Measurements from ENCODE around the gene MAS1. TPM values are rescaled to one million over a fixed set of nuclear protein-coding genes. Genes with fewer than 3 reads are reported as not detected.

Gene MAS1
- total RNA-seq, 2 experiments from 2014 or later: not detected

DNA sequence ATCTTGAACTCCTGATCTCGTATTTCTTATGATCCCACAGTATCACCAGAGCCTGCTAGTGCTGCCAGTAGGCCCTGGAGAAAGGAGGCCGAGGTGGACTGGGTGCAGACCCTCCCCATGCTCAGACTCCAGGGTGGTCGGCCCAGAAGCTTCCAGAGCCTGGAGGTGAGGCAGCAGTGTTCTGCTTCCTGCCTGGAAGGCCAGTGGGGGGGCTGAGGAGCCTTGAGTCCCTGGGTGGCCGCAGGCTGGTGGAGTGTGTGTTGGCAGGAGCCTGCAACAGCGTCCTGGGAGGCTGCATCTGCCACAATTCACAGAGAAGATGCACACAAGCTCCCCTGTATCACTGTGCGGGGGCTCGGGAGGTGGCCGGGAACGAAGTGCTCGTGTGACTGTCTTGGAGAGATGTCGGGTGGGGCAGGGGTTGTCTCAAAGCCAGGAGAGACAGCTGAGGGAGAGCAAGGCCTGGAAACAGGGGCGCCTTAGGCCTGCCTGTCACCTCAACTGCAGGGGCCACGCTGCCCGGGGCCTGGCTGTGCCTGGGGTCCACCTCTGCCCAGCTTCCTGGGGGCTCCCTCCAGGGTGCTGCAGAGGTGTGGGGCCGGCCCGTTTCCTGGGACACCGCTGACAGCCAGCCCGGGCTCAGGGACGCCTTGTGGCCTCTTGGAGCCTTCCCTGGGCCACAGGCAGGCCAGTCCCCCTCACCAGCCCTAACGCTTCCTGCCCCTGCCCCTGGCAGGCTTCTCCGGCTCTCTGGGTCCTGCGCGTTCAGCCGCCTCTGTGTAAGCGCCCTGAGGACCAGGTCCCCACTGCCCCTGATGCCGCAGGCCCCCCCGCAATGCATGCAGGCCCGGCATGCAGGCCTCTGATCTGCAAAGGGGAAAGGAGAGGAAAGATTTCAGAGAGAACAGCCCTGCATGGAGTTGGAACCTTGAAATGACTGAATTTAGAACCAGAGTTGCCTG, 24.2 kb upstream of the MAS1 start:
- DNase-seq: no peak
- CTCF ChIA-PET: no interaction called here
- no peaks in the 10 kb centered on the region for H3K36me3 Mint-ChIP-seq (ENCODE audit: low read depth)
- peaks cover 5% of the 10 kb centered on the region for H3K4me1 Mint-ChIP-seq
- POLR2A ChIA-PET: no interaction called here
- H3K4me3 Mint-ChIP-seq: no peak overlapping the region
- H3K27me3 Mint-ChIP-seq: peaks cover 6% of the 10 kb centered on the region
- H3K9me3 Mint-ChIP-seq: no peaks in the 10 kb centered on the region
- H3K27ac Mint-ChIP-seq: no peak overlapping the region

DNA sequence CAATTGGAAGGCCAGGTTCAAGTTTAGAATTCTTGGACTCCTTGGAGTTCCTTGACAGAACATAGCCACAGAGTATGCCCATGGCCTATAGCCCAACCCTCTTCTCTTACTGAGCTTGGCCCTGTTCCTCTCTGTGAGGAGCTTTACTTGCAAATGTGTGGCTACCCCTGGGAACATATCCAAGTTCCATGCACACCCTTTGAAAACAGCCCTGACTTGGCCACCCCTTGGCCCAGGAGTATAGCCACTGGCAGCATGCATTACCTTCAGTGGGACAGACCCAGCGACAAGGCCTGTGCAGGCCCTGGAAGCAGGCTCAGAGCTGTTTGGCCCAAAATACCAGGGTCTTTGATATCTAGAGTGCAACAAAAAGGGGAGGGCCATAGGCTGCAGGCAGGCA, 19.5 kb upstream of the MAS1 start:
- POLR2A ChIA-PET: no interaction called here
- Mint-ChIP-seq H3K27me3 (no peaks in the 10 kb centered on the region), H3K36me3 (ENCODE audit: low read depth) (no peaks in the 10 kb centered on the region), H3K4me1 (peaks cover 4% of the 10 kb centered on the region), H3K9me3 (no peaks in the 10 kb centered on the region), H3K27ac (no peak overlapping the region), H3K4me3 (no peak overlapping the region)
- DNase-seq: no peak
- CTCF ChIA-PET: no interaction called here

DNA sequence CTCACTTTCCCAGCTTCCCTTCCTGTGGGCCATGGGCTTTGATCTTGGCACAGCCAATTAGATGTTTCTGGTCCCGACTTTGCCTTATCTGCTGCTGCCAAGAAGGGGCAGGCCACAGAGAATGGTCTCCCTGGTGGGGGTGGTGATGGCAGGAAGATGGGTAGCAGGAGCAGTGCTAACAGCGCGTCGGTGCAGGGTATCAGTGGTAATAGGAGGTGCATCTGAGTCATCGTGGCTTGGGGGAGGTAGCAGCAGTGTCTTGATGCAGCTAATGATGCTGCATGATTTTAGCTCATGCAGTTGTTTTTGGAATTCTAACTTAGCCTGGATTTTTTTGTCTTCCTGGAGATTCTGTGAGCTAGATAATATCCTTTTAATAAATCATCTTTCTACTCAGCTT, 18.9 kb upstream of the MAS1 start:
- no peak for DNase-seq
- CTCF ChIA-PET: no interaction called here
- Mint-ChIP-seq H3K9me3 (no peaks in the 10 kb centered on the region), H3K27me3 (no peaks in the 10 kb centered on the region), H3K4me3 (no peak overlapping the region), H3K36me3 (ENCODE audit: low read depth) (no peaks in the 10 kb centered on the region), H3K27ac (no peak overlapping the region), H3K4me1 (peaks cover 4% of the 10 kb centered on the region)
- POLR2A ChIA-PET: no interaction called here

DNA sequence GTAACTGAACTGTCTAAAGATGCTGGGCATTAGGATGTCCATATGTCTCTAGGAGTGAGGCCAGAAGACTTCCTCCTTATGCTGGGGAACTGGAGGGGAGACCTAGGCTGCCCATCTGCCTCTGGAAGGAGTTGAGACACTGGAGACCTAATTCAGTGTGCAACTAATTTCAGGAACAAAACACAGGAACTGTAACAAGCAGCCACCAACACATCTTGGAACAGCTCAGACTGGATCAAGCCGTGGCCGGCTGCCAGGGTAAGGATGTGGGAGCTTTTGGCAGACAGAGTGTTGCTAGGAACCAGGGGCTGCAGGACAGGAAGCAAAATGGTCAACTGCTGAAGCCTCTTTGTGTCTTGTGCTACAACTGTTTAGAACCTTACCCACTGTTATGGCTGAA, 16.4 kb upstream of the MAS1 start:
- H3K4me1 Mint-ChIP-seq: peaks cover 4% of the 10 kb centered on the region
- H3K36me3 Mint-ChIP-seq (ENCODE audit: low read depth): no peaks in the 10 kb centered on the region
- DNase-seq: no peak
- ChIA-PET CTCF (no interaction called here), POLR2A (no interaction called here)
- H3K4me3 Mint-ChIP-seq: no peak overlapping the region
- no peak overlapping the region for H3K27ac Mint-ChIP-seq
- H3K9me3 Mint-ChIP-seq: no peaks in the 10 kb centered on the region
- no peaks in the 10 kb centered on the region for H3K27me3 Mint-ChIP-seq

DNA sequence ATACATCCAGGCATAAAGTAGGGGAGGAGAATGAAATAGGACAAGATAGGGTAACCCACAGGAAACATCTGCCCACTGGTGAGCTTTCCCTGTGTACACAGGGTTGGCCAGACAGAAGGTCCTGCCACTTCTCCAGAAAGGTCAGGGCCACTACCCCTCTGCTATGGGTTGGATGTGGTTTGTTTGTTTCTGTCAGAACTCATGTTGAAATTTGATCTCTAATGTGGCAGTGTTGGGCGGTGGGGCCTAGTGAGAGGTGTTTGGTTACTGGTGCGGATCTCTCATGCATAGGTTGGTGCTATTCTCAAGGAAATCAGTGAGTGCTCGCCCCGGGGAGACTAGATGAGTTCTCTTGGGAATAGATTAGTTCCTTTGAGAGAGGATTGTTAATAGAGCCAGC, 15.6 kb upstream of the MAS1 start:
- no peaks in the 10 kb centered on the region for H3K36me3 Mint-ChIP-seq (ENCODE audit: low read depth)
- DNase-seq: no peak
- H3K4me1 Mint-ChIP-seq: peaks cover 4% of the 10 kb centered on the region
- H3K4me3 Mint-ChIP-seq: no peak overlapping the region
- no peaks in the 10 kb centered on the region for H3K9me3 Mint-ChIP-seq
- H3K27me3 Mint-ChIP-seq: peaks cover 3% of the 10 kb centered on the region
- ChIA-PET POLR2A (no interaction called here), CTCF (no interaction called here)
- no peak overlapping the region for H3K27ac Mint-ChIP-seq

DNA sequence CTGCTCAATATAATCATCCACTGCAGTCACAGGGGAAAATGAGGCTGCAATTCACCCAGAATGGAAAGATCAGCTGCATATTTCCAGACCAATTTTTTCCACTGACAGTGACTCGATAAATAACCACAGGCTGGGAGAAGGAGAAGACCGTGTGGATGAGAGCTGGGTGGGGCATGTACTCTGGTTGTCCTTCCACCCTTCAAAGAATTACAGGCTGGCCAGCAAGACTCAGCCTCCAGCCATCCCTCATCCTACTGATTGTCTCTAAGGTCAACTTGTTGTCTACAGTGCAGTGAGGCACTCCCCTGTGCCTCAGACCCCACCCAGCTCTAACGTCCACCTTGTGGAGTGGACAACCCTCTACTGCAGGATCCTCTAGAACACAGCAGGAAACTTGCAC, 14.5 kb upstream of the MAS1 start:
- no peaks in the 10 kb centered on the region for H3K36me3 Mint-ChIP-seq (ENCODE audit: low read depth)
- H3K9me3 Mint-ChIP-seq: no peaks in the 10 kb centered on the region
- no peak overlapping the region for H3K27ac Mint-ChIP-seq
- ChIA-PET CTCF (no interaction called here), POLR2A (no interaction called here)
- no peak overlapping the region for H3K4me3 Mint-ChIP-seq
- peaks cover 8% of the 10 kb centered on the region for H3K27me3 Mint-ChIP-seq
- no peak for DNase-seq
- peaks cover 4% of the 10 kb centered on the region for H3K4me1 Mint-ChIP-seq

DNA sequence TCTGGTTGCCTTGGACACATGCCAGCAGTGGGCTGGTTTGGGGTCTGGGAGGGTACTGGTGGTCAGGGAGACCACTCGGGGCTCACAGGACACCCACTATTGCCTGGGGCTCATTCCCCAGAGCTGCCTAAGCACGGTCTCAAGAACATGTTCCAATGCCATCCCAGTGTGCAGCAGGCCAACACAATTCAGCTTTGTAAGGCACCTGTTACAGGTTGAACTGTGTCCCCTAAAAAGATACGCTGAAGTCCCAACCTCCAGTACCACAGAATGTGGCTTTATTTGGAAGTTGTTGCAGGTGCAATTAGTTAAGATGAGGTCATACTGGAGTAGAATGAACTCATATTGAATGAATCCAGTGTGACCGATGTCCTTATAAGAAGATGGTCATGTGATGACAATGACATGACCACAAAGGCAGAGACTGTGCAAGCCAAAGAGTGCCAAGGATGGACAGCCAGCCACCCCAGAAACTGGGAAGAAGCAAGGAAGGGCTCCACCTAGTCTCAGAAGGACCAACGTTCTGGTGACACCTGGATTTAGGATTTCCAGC, 13.5 kb upstream of the MAS1 start:
- DNase-seq: no peak
- CTCF ChIA-PET: no interaction called here
- H3K4me3 Mint-ChIP-seq: no peak overlapping the region
- H3K9me3 Mint-ChIP-seq: no peaks in the 10 kb centered on the region
- H3K27me3 Mint-ChIP-seq: peaks cover 8% of the 10 kb centered on the region
- no peak overlapping the region for H3K27ac Mint-ChIP-seq
- H3K36me3 Mint-ChIP-seq (ENCODE audit: low read depth): no peaks in the 10 kb centered on the region
- no peaks in the 10 kb centered on the region for H3K4me1 Mint-ChIP-seq
- POLR2A ChIA-PET: no interaction called here

DNA sequence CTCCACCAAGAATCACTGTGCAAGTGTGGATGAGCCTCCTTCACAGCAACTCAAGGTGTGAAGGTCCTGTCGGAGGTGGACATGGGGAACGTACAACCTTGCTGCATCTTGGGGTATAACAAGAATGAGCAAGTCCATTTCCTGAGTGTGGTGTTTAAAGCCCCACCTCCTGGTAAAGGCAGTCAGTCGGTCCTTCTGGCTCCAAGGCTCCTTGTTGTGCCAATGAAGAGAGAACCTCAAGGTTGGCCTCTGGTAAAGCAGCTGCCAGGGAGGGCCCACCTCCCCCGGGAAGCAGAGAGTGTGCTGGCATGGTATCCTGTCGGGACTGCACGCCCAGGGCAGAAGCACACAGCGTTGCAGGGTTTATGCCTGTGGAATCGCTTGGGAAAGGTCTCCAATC, 12.4 kb upstream of the MAS1 start:
- POLR2A ChIA-PET: no interaction called here
- CTCF ChIA-PET: no interaction called here
- DNase-seq: no peak
- H3K4me3 Mint-ChIP-seq: no peak overlapping the region
- peaks cover 12% of the 10 kb centered on the region for H3K27me3 Mint-ChIP-seq
- H3K36me3 Mint-ChIP-seq (ENCODE audit: low read depth): no peaks in the 10 kb centered on the region
- no peak overlapping the region for H3K27ac Mint-ChIP-seq
- H3K4me1 Mint-ChIP-seq: no peaks in the 10 kb centered on the region
- no peaks in the 10 kb centered on the region for H3K9me3 Mint-ChIP-seq

DNA sequence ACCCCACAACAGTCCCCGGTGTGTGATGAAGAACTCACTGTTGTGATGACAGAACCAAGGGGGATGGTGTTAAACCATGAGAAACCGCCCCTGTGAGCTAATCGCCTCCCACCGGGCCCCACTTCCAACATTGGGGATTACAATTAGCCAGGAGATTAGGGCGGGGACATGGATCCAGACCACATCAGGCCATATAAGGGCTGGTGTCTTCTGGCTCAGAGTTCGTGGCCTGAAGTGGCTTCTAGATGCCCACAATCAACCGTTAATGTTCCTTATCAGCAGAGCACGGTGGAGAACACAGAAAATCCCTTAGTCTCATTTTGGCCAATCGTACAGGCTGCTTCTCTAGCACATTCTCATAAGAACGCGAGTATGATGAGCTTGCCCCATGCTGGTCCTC, 10.9 kb upstream of the MAS1 start:
- Mint-ChIP-seq H3K36me3 (ENCODE audit: low read depth) (no peaks in the 10 kb centered on the region), H3K27ac (no peak overlapping the region), H3K9me3 (no peaks in the 10 kb centered on the region), H3K4me3 (no peak overlapping the region), H3K27me3 (peaks cover 12% of the 10 kb centered on the region), H3K4me1 (no peaks in the 10 kb centered on the region)
- POLR2A ChIA-PET: no interaction called here
- CTCF ChIA-PET: no interaction called here
- no peak for DNase-seq

DNA sequence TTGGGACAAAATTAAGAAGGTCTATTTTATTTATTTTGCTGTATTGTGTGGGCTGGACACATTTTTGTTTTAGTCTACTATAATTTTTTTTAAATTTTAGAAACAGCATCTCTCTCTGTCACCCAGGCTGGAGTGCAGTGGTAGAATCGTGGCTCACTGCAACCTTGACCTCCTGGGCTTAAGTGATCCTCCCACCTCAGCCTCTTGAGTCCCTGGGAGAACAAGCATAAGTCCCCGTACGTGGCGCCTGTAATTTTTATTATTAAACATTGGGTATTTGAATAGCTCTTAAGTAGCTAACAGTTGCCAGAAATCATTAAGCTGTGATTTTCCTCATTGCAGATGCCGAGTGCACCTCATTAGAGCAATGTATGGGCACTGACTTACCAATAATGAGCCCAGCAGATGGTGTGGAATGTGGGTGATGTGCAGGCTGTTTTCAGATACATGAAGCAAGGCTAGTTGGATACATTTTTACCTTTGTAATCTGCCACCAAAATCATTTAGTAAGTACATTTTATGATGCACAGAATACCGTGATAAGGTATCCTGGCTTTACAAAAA, 10.3 kb upstream of the MAS1 start:
- H3K4me3 Mint-ChIP-seq: no peak overlapping the region
- H3K9me3 Mint-ChIP-seq: no peaks in the 10 kb centered on the region
- POLR2A ChIA-PET: no interaction called here
- no peak overlapping the region for H3K27ac Mint-ChIP-seq
- CTCF ChIA-PET: no interaction called here
- no peak for DNase-seq
- no peaks in the 10 kb centered on the region for H3K4me1 Mint-ChIP-seq
- peaks cover 13% of the 10 kb centered on the region for H3K27me3 Mint-ChIP-seq
- H3K36me3 Mint-ChIP-seq (ENCODE audit: low read depth): no peaks in the 10 kb centered on the region

DNA sequence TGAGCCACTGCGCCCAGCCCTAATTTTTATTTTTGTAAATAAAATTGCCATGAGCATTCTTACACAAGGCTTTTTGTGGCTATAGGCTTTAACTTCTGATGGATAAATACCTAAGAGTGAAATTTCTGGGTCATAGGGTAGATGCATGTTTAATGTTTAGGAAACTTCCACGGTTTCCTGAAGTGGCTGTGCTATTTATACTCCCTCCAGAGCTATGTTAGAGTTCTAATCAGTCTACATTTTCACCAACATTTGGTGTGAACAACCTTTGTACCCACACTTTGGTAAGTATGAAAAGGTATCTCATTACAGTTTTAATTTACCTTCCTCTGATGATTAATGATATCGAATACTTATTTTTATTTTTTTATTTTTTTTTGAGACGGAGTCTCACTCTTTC, 6.1 kb upstream of the MAS1 start:
- Mint-ChIP-seq H3K4me3 (no peak overlapping the region), H3K36me3 (ENCODE audit: low read depth) (no peaks in the 10 kb centered on the region), H3K27me3 (peaks cover 32% of the 10 kb centered on the region), H3K4me1 (no peaks in the 10 kb centered on the region), H3K9me3 (no peaks in the 10 kb centered on the region), H3K27ac (no peak overlapping the region)
- CTCF ChIA-PET: no interaction called here
- no peak for DNase-seq
- POLR2A ChIA-PET: no interaction called here

DNA sequence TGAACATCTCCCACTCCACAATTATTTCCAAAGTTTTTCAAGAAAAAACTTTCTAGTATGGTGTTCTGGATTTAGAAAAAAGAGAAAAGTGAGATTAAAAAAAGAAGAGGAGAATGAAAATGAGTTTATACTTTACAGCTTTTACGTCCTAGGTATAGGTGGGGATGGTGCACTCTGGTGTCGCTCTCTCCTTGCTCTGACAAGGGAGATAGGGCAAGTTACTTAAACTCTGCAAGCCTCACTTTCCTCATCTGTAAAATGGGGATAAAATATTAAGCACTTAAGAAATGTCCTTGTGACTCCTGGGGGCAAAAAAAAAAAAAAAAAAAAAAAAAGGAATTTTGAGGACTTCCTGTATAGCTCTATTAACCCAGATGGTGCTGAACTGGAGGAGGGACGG, 4.5 kb upstream of the MAS1 start:
- POLR2A ChIA-PET: no interaction called here
- Mint-ChIP-seq H3K9me3 (no peaks in the 10 kb centered on the region), H3K4me3 (no peak overlapping the region), H3K27ac (no peak overlapping the region), H3K4me1 (no peaks in the 10 kb centered on the region), H3K27me3 (peaks cover 36% of the 10 kb centered on the region), H3K36me3 (ENCODE audit: low read depth) (no peaks in the 10 kb centered on the region)
- CTCF ChIA-PET: no interaction called here
- no peak for DNase-seq

DNA sequence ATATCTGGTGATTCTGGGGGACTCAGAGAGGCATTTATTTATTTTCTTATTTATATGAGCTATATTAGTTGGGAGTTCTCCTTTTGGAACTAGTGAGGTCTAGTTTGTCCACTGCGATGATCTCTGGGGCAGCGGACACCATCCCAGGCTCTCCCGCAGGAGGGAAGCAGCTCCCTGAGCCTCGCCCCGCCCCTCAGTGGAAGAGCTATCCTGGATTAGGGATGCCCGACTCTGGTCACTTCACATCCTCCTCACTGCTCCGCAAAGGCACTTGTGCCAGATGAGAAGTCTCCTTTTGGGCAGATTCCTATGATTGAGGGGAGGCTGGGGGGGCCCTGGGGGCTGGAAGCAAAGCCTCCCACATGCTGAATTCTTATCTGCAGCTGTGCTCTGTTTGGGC, 3.6 kb upstream of the MAS1 start:
- no peaks in the 10 kb centered on the region for H3K4me1 Mint-ChIP-seq
- no peaks in the 10 kb centered on the region for H3K36me3 Mint-ChIP-seq (ENCODE audit: low read depth)
- H3K4me3 Mint-ChIP-seq: no peak overlapping the region
- CTCF ChIA-PET: no interaction called here
- no peak overlapping the region for H3K27ac Mint-ChIP-seq
- H3K27me3 Mint-ChIP-seq: peaks cover 43% of the 10 kb centered on the region
- POLR2A ChIA-PET: no interaction called here
- no peaks in the 10 kb centered on the region for H3K9me3 Mint-ChIP-seq
- DNase-seq: no peak

DNA sequence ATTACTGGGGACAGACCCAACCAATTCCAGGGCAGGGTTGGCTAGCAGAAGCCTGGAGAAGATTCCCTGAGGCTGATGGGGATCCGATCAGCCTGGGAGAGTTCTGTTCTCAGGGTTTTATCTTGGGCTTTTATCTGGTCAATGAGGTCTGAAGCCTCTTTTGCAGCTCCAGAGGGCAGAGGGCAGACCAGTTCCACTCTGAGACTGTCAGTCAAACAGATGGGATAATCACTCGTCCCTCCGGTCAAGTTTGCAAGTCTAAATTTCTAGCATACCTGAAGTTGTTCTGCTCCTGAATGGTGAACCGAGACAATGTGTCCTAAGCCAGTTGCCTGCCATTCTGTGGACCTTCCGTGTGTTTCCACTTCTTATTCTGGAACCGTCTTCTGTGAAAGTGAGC, 3.0 kb upstream of the MAS1 start:
- no peak for DNase-seq
- no peaks in the 10 kb centered on the region for H3K36me3 Mint-ChIP-seq (ENCODE audit: low read depth)
- CTCF ChIA-PET: no interaction called here

More for the DNA sequence above, 3.0 kb upstream of the MAS1 start:
- Mint-ChIP-seq H3K27me3 (peaks cover 44% of the 10 kb centered on the region), H3K4me3 (no peak overlapping the region), H3K27ac (no peak overlapping the region), H3K4me1 (no peaks in the 10 kb centered on the region), H3K9me3 (no peaks in the 10 kb centered on the region)
- POLR2A ChIA-PET: no interaction called here
